Panc1 (cell line): ENCODE results near the gene HMGXB4.

Experiments
- CTCF ChIP-seq: fragments of 450-650 bp; IDR thresholded peaks from 2 replicates; pipeline ENCODE4 v1.5.1; 2017; ENCODE audit warnings: mild to moderate bottlenecking
- POLR2AphosphoS5 ChIP-seq: IDR thresholded peaks from 2 replicates; pipeline ENCODE4 v1.6.1; 2012; ENCODE audit warnings: mild to moderate bottlenecking, low read depth, low read length, moderate library complexity
- REST ChIP-seq, 2 experiments: IDR thresholded peaks; 2 replicates each; pipeline ENCODE4 v1.6.1; 2011 to 2012; ENCODE audit warnings: low read depth in 2 of 2, control low read depth in 1 of 2, low read length in 1 of 2, mild to moderate bottlenecking in 1 of 2, moderate library complexity in 1 of 2; ENCODE audit not compliant: insufficient read depth in 1 of 2
- SIN3A ChIP-seq: IDR thresholded peaks from 2 replicates; pipeline ENCODE4 v1.6.1; 2012; ENCODE audit warnings: low read depth, mild to moderate bottlenecking, low read length, moderate library complexity, borderline replicate concordance; ENCODE audit not compliant: insufficient read depth
- TCF7L2 ChIP-seq: IDR thresholded peaks from 2 replicates; pipeline ENCODE4 v1.6.1; 2011; ENCODE audit warnings: mild to moderate bottlenecking, low read depth, low read length, inconsistent platforms

GRCh38 chr22:35314161-35314942 lies 57.1 kb downstream of the HMGXB4 start:
- TF ChIP-seq CTCF (no peak), REST (IDR thresholded peaks at IDR 0.05; ENCODE audit: insufficient read depth in 1 of 2, low read depth in 2 of 2, low read length in 1 of 2) (no peak), SIN3A (no peak), POLR2AphosphoS5 (no peak), TCF7L2 (no peak)
